OCI-LY7 (cell line): ENCODE data around the gene TMEM14A. TPM values are rescaled to one million over a fixed set of nuclear protein-coding genes. Genes with fewer than 3 reads are reported as not detected.

ENCODE experiments used
- BruUV-seq: library from RNA; stranded (reverse); fragments of 400-500 nt; replicated peaks from 2 replicates; lab custom pipeline; 2021; lab: Mats Ljungman, UMichigan
- CTCF ChIA-PET: fragments of 300-600 bp; sonication (Branson Sonifier 250); formaldehyde crosslinking; loops from one replicate; lab custom pipeline; 2022; ENCODE audit warnings: antibody characterized with exemption; ENCODE audit not compliant: unreplicated experiment; lab: Charles Lee
- POLR2A ChIA-PET: fragments of 300-600 bp; sonication (Branson Sonifier 250); formaldehyde crosslinking; loops from one replicate; lab custom pipeline; 2022; ENCODE audit warnings: antibody characterized with exemption; lab: Charles Lee
- DNase-seq: peaks from one replicate; pipeline ENCODE4 v3.0.0-alpha.2; 2015; ENCODE audit warnings: low spot score
- H2AFZ ChIP-seq: fragments of 200-600 bp; sonication (generic), shearing (Covaris generic); 2 replicates; pipeline ENCODE4 v1.6.1; 2014; ENCODE audit warnings: mild to moderate bottlenecking, antibody characterized with exemption, low read length, moderate library complexity
- H3K27ac ChIP-seq: fragments of 200-600 bp; sonication (generic); 2 replicates; pipeline ENCODE4 v1.5.1; 2014; ENCODE audit warnings: mixed run types, low read depth, mild to moderate bottlenecking, moderate library complexity, low read length, inconsistent platforms; ENCODE audit not compliant: poor library complexity, severe bottlenecking
- H3K36me3 ChIP-seq: fragments of 200-600 bp; sonication (generic); 2 replicates; pipeline ENCODE4 v1.6.1; 2014; ENCODE audit warnings: mild to moderate bottlenecking, antibody characterized with exemption, low read length, moderate library complexity, mixed read lengths; ENCODE audit not compliant: insufficient read depth
- H3K4me1 ChIP-seq: fragments of 200-600 bp; sonication (generic); 2 replicates; pipeline ENCODE4 v1.5.1; 2014; ENCODE audit warnings: mild to moderate bottlenecking, low read length; ENCODE audit not compliant: insufficient read depth, poor library complexity, severe bottlenecking
- H3K4me2 ChIP-seq: fragments of 200-600 bp; sonication (generic); 2 replicates; pipeline ENCODE4 v1.6.1; 2014; ENCODE audit warnings: mild to moderate bottlenecking, low read length
- H3K4me3 ChIP-seq: fragments of 200-600 bp; sonication (generic); 2 replicates; pipeline ENCODE4 v1.5.1; 2014; ENCODE audit warnings: mild to moderate bottlenecking, low read depth, low read length; ENCODE audit not compliant: poor library complexity, severe bottlenecking
- H3K79me2 ChIP-seq: fragments of 200-600 bp; sonication (generic); 2 replicates; pipeline ENCODE4 v1.6.1; 2016; ENCODE audit warnings: low read depth, mild to moderate bottlenecking, low read length, moderate library complexity, mixed read lengths; ENCODE audit not compliant: insufficient read depth
- H3K9me2 ChIP-seq: fragments of 200-600 bp; sonication (generic); 2 replicates; pipeline ENCODE4 v1.6.1; 2016; ENCODE audit warnings: mild to moderate bottlenecking, low read length, mixed read lengths; ENCODE audit not compliant: insufficient read depth
- H3K9me3 ChIP-seq: fragments of 200-600 bp; sonication (generic); 2 replicates; pipeline ENCODE4 v1.6.1; 2014; ENCODE audit warnings: mild to moderate bottlenecking, mixed run types, low read length, mixed read lengths
- H4K20me1 ChIP-seq: fragments of 200-600 bp; sonication (generic); 2 replicates; pipeline ENCODE4 v1.6.1; 2014; ENCODE audit warnings: mild to moderate bottlenecking, antibody characterized with exemption, low read length, moderate library complexity, mixed read lengths; ENCODE audit not compliant: insufficient read depth
- EZH2phosphoT487 ChIP-seq: fragments of 200-600 bp; sonication (generic); IDR thresholded peaks from 2 replicates; pipeline ENCODE4 v1.6.1; 2018; ENCODE audit warnings: low read depth, borderline replicate concordance, mild to moderate bottlenecking, mixed run types, antibody characterized with exemption, low read length, moderate library complexity, mixed read lengths
- intact Hi-C: fragments of 100-400 bp; cut with micrococcal nuclease; formaldehyde crosslinking; loops from one replicate; pipeline ENCODE4 v1.10.0; 2022; ENCODE audit not compliant: unreplicated experiment
- total RNA-seq, 2 experiments: library from RNA; depleted of rRNA in 1 of 2; stranded (reverse); fragments of >200 nt in 1 of 2; shearing (Covaris generic) in 1 of 2; gene quantifications; 2 replicates each; pipeline ENCODE4 v1.2.3, GENCODE V29; 2014 to 2022
- TF ChIP-seq, protein P1 (sequence below): fragments of 200-600 bp; sonication (generic); conservative IDR thresholded peaks from 2 replicates; pipeline ENCODE4 v1.5.1; 2014; ENCODE audit warnings: mild to moderate bottlenecking, antibody characterized with exemption, low read length, moderate library complexity, mixed read lengths

Gene TMEM14A
- total RNA-seq, 2 experiments from 2014 or later, result 17.8 to 32.7 TPM

DNA sequence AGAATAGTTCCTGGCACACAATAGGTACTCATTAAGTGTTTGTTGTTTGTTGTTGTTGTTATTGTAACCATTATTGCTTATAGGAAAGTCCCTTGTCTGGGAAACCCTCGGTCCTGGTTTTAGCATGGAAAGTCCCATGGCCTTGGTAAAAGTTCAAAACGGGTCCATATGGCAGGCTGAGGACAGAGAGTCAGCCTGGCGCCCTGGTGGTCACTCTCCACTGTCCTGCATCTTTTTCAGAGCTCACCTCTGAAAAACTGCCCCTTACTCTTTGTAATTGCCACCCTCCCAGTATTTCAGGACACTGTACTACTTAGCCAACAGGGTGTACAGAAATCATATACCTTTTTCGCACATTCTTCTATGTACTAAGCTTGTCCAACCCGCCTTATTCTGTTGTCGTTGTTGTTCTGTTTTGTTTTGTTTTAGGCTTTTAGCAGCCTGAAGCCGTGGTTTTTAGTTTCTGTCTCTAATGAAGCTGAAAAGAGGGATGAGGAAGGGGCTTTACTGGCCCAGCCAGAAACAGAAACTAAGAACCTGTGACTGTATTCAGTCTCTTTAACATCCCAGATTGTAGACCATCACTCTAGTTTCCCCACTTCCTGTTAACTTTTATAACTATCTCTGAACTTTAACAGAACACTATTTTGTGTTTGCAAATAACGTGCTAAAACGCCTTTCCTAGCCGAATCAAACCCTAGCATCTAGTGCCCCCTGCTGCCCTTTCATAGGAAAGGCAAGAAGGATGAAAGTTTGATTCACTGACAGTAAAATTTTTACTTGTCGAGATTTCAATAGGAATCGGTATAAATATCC is 7.6 kb upstream of the TMEM14A start:
- Histone ChIP-seq H3K9me3 (no peaks in the 10 kb centered on the region), H3K79me2 (peaks cover 30% of the 10 kb centered on the region), H3K9me2 (no peaks in the 10 kb centered on the region), H3K36me3 (peaks cover 13% of the 10 kb centered on the region; the same call in 1 of the 2 replicates), H4K20me1 (no peaks in the 10 kb centered on the region), H3K4me3 (peak overlapping the region; percentile 81), H3K4me2 (peak overlapping the region; percentile 98), H2AFZ (peak overlapping the region; percentile 99), H3K27ac (peak overlapping the region; percentile 53), H3K4me1 (peaks cover 49% of the 10 kb centered on the region)
- ChIA-PET POLR2A (interaction anchor here (0.7 to 3.3 kb wide), 13 partner anchors 9 to 378 kb away, joined by 3 to 20 read pairs (median 7); no protein-coding TSS in a partner anchor), CTCF (interaction anchor here (0.6 to 3.1 kb wide), 10 partner anchors 11 to 256 kb away, joined by 3 to 23 read pairs (median 4); partner anchors contain the start of genes EFHC1 and TRAM2)
- intact Hi-C loops, result loop anchor here (1.0 to 2.0 kb wide), 4 partner anchors 69 to 257 kb away; no protein-coding TSS in a partner anchor
- BruUV-seq, result no TSS peak
- TF ChIP-seq EZH2phosphoT487, result no peak
- TF ChIP-seq, protein P1, sequence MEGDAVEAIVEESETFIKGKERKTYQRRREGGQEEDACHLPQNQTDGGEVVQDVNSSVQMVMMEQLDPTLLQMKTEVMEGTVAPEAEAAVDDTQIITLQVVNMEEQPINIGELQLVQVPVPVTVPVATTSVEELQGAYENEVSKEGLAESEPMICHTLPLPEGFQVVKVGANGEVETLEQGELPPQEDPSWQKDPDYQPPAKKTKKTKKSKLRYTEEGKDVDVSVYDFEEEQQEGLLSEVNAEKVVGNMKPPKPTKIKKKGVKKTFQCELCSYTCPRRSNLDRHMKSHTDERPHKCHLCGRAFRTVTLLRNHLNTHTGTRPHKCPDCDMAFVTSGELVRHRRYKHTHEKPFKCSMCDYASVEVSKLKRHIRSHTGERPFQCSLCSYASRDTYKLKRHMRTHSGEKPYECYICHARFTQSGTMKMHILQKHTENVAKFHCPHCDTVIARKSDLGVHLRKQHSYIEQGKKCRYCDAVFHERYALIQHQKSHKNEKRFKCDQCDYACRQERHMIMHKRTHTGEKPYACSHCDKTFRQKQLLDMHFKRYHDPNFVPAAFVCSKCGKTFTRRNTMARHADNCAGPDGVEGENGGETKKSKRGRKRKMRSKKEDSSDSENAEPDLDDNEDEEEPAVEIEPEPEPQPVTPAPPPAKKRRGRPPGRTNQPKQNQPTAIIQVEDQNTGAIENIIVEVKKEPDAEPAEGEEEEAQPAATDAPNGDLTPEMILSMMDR, result peak; percentile 98
- peak; percentile 83 for DNase-seq

DNA sequence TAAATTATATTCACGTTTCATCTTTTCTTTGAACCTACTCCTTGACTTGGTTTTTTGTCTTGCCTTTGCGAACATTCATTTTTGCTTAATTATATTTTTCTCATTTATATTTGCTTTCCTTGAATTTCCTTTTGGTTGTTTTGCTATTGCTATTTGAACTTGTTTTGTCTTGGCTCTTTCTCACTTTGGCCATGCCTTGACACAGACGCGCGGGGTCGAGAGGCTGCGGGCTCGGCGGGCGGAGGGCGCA is 7.1 kb upstream of the TMEM14A start:
- POLR2A ChIA-PET, result interaction anchor here (0.7 to 3.3 kb wide), 7 partner anchors 8 to 378 kb away, joined by 3 to 20 read pairs (median 7); no protein-coding TSS in a partner anchor
- intact Hi-C loops, result loop anchor here (1.0 to 2.0 kb wide), 6 partner anchors 69 to 380 kb away; partner anchors contain the start of gene MCM3
- H3K4me3 ChIP-seq, result peak overlapping the region; percentile 81
- no peaks in the 10 kb centered on the region for H3K9me2 ChIP-seq
- H4K20me1 ChIP-seq, result no peaks in the 10 kb centered on the region
- peak overlapping the region; percentile 99 for H2AFZ ChIP-seq
- DNase-seq, result no peak
- no peaks in the 10 kb centered on the region for H3K9me3 ChIP-seq
- no TSS peak for BruUV-seq
- H3K4me1 ChIP-seq, result peaks cover 54% of the 10 kb centered on the region
- H3K36me3 ChIP-seq, result peaks cover 15% of the 10 kb centered on the region; the same call in 1 of the 2 replicates
- peak overlapping the region; percentile 98 for H3K4me2 ChIP-seq
- TF ChIP-seq EZH2phosphoT487, result no peak
- TF ChIP-seq, protein P1, result no peak; the same call in 1 of the 2 replicates
- peaks cover 30% of the 10 kb centered on the region for H3K79me2 ChIP-seq
- H3K27ac ChIP-seq, result peak overlapping the region; percentile 53
- CTCF ChIA-PET, result interaction anchor here (1.1 to 3.1 kb wide), 7 partner anchors 10 to 247 kb away, joined by 3 to 23 read pairs (median 6); partner anchors contain the start of genes EFHC1 and TRAM2
